SIG-M5 treated with dmso at 0.1 percent for 504 hours (cell line): ENCODE measurements around the gene EPN2.

Experiments
- DNase-seq: peaks from one replicate; lab custom pipeline; 2025; ENCODE audit not compliant: unreplicated experiment; lab: John Stamatoyannopoulos, UW

The EPN2 gene

GRCh38 chr17:19378416-19379360 lies 141.5 kb downstream of the EPN2 start, which contains the start of gene MAPK7:
MAPK7 (plus strand) TSS chr17:19378498; CDS start chr17:19378901, 403 bp downstream.
- DNase-seq: no peak

DNA sequence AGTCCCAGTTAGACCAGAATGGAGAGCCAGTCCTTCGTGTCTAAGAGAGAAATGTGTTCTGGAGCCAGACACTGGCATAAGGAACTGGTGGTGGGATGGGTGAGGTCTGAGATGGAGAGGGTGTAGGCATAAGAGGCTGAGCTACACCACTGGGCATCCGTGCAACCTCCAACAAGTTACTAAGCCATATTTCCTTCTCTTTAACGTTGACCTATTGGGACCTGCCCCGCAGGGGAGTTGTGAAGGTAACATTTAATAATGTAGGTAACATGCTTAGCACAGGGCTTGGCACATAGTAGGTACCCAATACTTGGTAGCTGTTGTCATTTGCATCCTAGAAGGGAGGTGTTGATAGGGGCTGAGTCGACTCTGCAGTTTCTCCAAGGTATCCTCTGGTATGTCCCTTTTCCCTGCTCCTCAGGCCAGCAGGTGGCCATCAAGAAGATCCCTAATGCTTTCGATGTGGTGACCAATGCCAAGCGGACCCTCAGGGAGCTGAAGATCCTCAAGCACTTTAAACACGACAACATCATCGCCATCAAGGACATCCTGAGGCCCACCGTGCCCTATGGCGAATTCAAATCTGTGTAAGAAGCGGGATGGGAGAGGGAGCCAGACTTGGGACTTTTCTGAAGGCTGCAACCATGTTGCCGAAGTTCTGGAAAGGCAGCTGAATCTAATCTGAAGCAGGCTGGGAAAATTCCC lies 142.3 kb downstream of the EPN2 start:
- no peak for DNase-seq

GRCh38 chr17:19380481-19381301 lies 143.5 kb downstream of the EPN2 start:
- no peak for DNase-seq

GRCh38 chr17:19381361-19381740 lies 144.2 kb downstream of the EPN2 start:
- no peak for DNase-seq

- no peak for DNase-seq
These were observed 144.7 kb downstream of the EPN2 start for GRCh38 chr17:19381741-19382444.

- DNase-seq: no peak
These were observed 145.6 kb downstream of the EPN2 start for GRCh38 chr17:19382531-19383444.

GRCh38 chr17:19383681-19384470 lies 146.7 kb downstream of the EPN2 start:
- no peak for DNase-seq

DNA sequence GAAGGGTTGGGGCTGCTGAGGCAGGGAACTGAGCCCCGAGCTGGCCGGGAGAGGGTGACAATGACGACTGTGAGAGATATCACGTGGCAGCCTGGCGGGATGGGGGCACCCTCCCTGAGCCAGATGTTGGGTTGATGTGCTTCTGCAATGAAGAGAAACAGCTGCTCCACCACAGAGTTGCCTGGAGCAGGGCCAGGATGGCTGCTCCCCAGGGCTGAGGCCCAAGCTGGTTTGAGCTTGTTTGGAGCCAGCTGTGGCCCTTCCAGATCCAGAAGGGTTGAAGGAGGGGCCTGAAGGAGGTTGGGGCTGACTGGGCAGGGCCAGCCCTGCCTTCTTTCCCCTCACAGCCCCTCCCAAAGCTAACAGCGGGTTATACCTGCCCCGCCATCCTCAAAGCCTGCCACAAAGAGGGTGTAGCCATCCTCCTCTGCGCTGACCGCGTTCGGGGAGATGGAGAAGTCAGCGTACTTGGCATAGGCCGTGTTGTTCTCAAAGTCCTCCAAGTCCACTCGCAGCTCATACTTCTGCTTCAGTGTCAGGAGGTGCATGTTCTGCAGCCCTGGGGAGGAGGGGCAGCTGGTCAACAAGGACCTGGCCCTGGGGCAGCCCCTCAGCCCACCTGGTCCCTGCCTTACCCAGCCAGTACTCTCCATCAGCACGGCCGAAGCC lies 147.7 kb downstream of the EPN2 start:
- peak; percentile 64 for DNase-seq

DNA sequence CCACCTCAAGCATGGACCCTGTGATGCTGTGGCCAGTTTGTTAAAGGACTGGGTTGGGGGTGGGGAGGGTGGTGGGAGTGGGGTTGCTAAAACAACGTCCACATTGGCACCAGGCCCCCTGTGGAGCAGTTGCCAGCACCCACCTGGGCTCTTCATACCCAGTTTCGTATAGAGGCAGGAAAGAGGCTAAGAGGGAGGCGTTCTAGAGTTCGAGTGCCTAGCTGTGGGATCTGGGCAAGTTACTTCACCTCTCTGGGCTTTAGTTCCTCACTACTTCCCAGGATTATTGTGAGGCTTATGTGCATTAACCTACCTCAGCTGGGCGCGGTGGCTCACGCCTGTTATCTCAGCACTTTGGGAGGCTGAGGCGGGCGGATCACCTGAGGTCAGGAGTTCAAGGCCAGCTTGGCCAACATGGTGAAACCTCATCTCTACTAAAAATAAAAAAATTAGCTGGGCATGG lies 148.4 kb downstream of the EPN2 start:
- DNase-seq: no peak
